Activated CD8-positive, alpha-beta memory T cell treated with anti-CD3 and anti-CD28 coated beads, Interleukin-2, amount 10 ng/mL, durations not matched to agents 7 days and 5 days (primary cell): Measurements from ENCODE around the gene MGAT5B. TPM values are rescaled to one million over a fixed set of nuclear protein-coding genes. Genes with fewer than 3 reads are reported as not detected.
A peak's percentile ranks its signal among the peaks of the same experiment; 100 is the strongest.

Experiments used
- ATAC-seq: fragments of 150-1000 bp; cut with Tn5 transposase; one replicate; pipeline ENCODE4 v1.10.0; 2021; ENCODE audit warnings: moderate library complexity
- CTCF ChIA-PET: fragments of 350-600 bp; sonication (Branson Sonifier 250); formaldehyde crosslinking; loops from one replicate; lab custom pipeline; 2021; ENCODE audit warnings: antibody characterized with exemption; lab: Charles Lee
- DNase-seq: peaks from one replicate; pipeline ENCODE4 v3.0.0-alpha.2; 2020
- H3K27ac Mint-ChIP-seq: one replicate; pipeline ENCODE4 v1.8.0; 2021; ENCODE audit warnings: mild to moderate bottlenecking, mixed read lengths
- H3K27me3 Mint-ChIP-seq: one replicate; pipeline ENCODE4 v1.8.0; 2021; ENCODE audit warnings: mixed read lengths
- H3K36me3 Mint-ChIP-seq: one replicate; pipeline ENCODE4 v1.8.0; 2021; ENCODE audit warnings: mild to moderate bottlenecking, mixed read lengths
- H3K4me1 Mint-ChIP-seq: one replicate; pipeline ENCODE4 v1.8.0; 2021; ENCODE audit warnings: mixed read lengths
- H3K4me3 Mint-ChIP-seq: one replicate; pipeline ENCODE4 v1.8.0; 2021; ENCODE audit warnings: mild to moderate bottlenecking, moderate library complexity, mixed read lengths
- H3K9me3 Mint-ChIP-seq: one replicate; pipeline ENCODE4 v1.8.0; 2022; ENCODE audit warnings: low read depth, mixed read lengths
- total RNA-seq, 2 experiments: library from RNA; stranded (reverse); gene quantifications; one replicate each; pipeline ENCODE4 v1.2.3, GENCODE V29; 2021

MGAT5B gene
- total RNA-seq, 2 experiments from 2014 or later, result 0.18 to 0.68 TPM

- Mint-ChIP-seq H3K36me3 (no peaks in the 10 kb centered on the region), H3K9me3 (peaks cover 2% of the 10 kb centered on the region), H3K4me1 (no peaks in the 10 kb centered on the region), H3K27ac (no peak overlapping the region), H3K27me3 (no peaks in the 10 kb centered on the region), H3K4me3 (no peak overlapping the region)
- CTCF ChIA-PET, result no interaction called here
- no peak for ATAC-seq
- DNase-seq, result no peak
Observed at GRCh38 chr17:76905836-76906235, 37.6 kb downstream of the MGAT5B start.

GRCh38 chr17:76906463-76906862 is 38.3 kb downstream of the MGAT5B start:
- no peaks in the 10 kb centered on the region for H3K4me1 Mint-ChIP-seq
- ATAC-seq, result no peak
- no peaks in the 10 kb centered on the region for H3K27me3 Mint-ChIP-seq
- no peak for DNase-seq
- H3K4me3 Mint-ChIP-seq, result no peak overlapping the region
- no peaks in the 10 kb centered on the region for H3K36me3 Mint-ChIP-seq
- no peak overlapping the region for H3K27ac Mint-ChIP-seq
- CTCF ChIA-PET, result interaction anchor here (1.6 kb wide), 1 partner anchor 150 kb away, joined by 5 read pairs; no protein-coding TSS in a partner anchor
- peaks cover 2% of the 10 kb centered on the region for H3K9me3 Mint-ChIP-seq

- no peak for ATAC-seq
- Mint-ChIP-seq H3K4me1 (no peaks in the 10 kb centered on the region), H3K36me3 (no peaks in the 10 kb centered on the region), H3K4me3 (no peak overlapping the region), H3K9me3 (peaks cover 2% of the 10 kb centered on the region), H3K27me3 (no peaks in the 10 kb centered on the region), H3K27ac (no peak overlapping the region)
- no peak for DNase-seq
- CTCF ChIA-PET, result interaction anchor here (1.2 to 1.6 kb wide), 2 partner anchors 19 to 149 kb away, joined by 3 to 5 read pairs; no protein-coding TSS in a partner anchor
Observed at GRCh38 chr17:76907352-76907751, 39.1 kb downstream of the MGAT5B start.

GRCh38 chr17:76909971-76910760 is 42.0 kb downstream of the MGAT5B start:
- no peaks in the 10 kb centered on the region for H3K27me3 Mint-ChIP-seq
- DNase-seq (peak; percentile 63), ATAC-seq (peak; percentile 33)
- CTCF ChIA-PET, result interaction anchor here (1.1 kb wide), 1 partner anchor 146 kb away, joined by 3 read pairs; no protein-coding TSS in a partner anchor
- H3K4me1 Mint-ChIP-seq, result no peaks in the 10 kb centered on the region
- H3K9me3 Mint-ChIP-seq, result peaks cover 2% of the 10 kb centered on the region
- H3K4me3 Mint-ChIP-seq, result no peak overlapping the region
- H3K36me3 Mint-ChIP-seq, result no peaks in the 10 kb centered on the region
- no peak overlapping the region for H3K27ac Mint-ChIP-seq

- H3K4me1 Mint-ChIP-seq, result no peaks in the 10 kb centered on the region
- no peak overlapping the region for H3K27ac Mint-ChIP-seq
- H3K4me3 Mint-ChIP-seq, result no peak overlapping the region
- peaks cover 2% of the 10 kb centered on the region for H3K9me3 Mint-ChIP-seq
- no peak for ATAC-seq
- H3K36me3 Mint-ChIP-seq, result no peaks in the 10 kb centered on the region
- DNase-seq, result no peak
- CTCF ChIA-PET, result no interaction called here
- H3K27me3 Mint-ChIP-seq, result no peaks in the 10 kb centered on the region
Observed at GRCh38 chr17:76911299-76912017, 43.3 kb downstream of the MGAT5B start.

- H3K4me3 Mint-ChIP-seq, result no peak overlapping the region
- no peak for ATAC-seq
- no peak overlapping the region for H3K27ac Mint-ChIP-seq
- peaks cover 1% of the 10 kb centered on the region for H3K9me3 Mint-ChIP-seq
- no peaks in the 10 kb centered on the region for H3K4me1 Mint-ChIP-seq
- H3K27me3 Mint-ChIP-seq, result no peaks in the 10 kb centered on the region
- DNase-seq, result no peak
- no peaks in the 10 kb centered on the region for H3K36me3 Mint-ChIP-seq
- CTCF ChIA-PET, result no interaction called here
Observed at GRCh38 chr17:76912421-76913164, 44.4 kb downstream of the MGAT5B start.

- H3K4me1 Mint-ChIP-seq, result no peaks in the 10 kb centered on the region
- ATAC-seq (no peak), DNase-seq (no peak)
- H3K27me3 Mint-ChIP-seq, result peaks cover 5% of the 10 kb centered on the region
- CTCF ChIA-PET, result no interaction called here
- H3K4me3 Mint-ChIP-seq, result no peak overlapping the region
- no peaks in the 10 kb centered on the region for H3K9me3 Mint-ChIP-seq
- no peak overlapping the region for H3K27ac Mint-ChIP-seq
- H3K36me3 Mint-ChIP-seq, result no peaks in the 10 kb centered on the region
Observed at GRCh38 chr17:76914937-76915336, 46.7 kb downstream of the MGAT5B start.

GRCh38 chr17:76915840-76916510 is 47.8 kb downstream of the MGAT5B start:
- H3K27ac Mint-ChIP-seq, result no peak overlapping the region
- H3K36me3 Mint-ChIP-seq, result no peaks in the 10 kb centered on the region
- CTCF ChIA-PET, result no interaction called here
- H3K27me3 Mint-ChIP-seq, result peaks cover 9% of the 10 kb centered on the region
- no peak overlapping the region for H3K4me3 Mint-ChIP-seq
- no peaks in the 10 kb centered on the region for H3K4me1 Mint-ChIP-seq
- DNase-seq (no peak), ATAC-seq (no peak)
- H3K9me3 Mint-ChIP-seq, result no peaks in the 10 kb centered on the region

- peaks cover 9% of the 10 kb centered on the region for H3K27me3 Mint-ChIP-seq
- H3K9me3 Mint-ChIP-seq, result no peaks in the 10 kb centered on the region
- no peak for DNase-seq
- no peak for ATAC-seq
- H3K36me3 Mint-ChIP-seq, result no peaks in the 10 kb centered on the region
- no peaks in the 10 kb centered on the region for H3K4me1 Mint-ChIP-seq
- H3K4me3 Mint-ChIP-seq, result no peak overlapping the region
- H3K27ac Mint-ChIP-seq, result no peak overlapping the region
- CTCF ChIA-PET, result no interaction called here
Observed at GRCh38 chr17:76917829-76918228, 49.6 kb downstream of the MGAT5B start.

GRCh38 chr17:76918811-76919210 is 50.6 kb downstream of the MGAT5B start:
- no peaks in the 10 kb centered on the region for H3K36me3 Mint-ChIP-seq
- no peak for ATAC-seq
- no peak overlapping the region for H3K4me3 Mint-ChIP-seq
- DNase-seq, result no peak
- CTCF ChIA-PET, result no interaction called here
- H3K27ac Mint-ChIP-seq, result no peak overlapping the region
- H3K4me1 Mint-ChIP-seq, result no peaks in the 10 kb centered on the region
- no peaks in the 10 kb centered on the region for H3K9me3 Mint-ChIP-seq
- H3K27me3 Mint-ChIP-seq, result peaks cover 9% of the 10 kb centered on the region

GRCh38 chr17:76920364-76921139 is 52.3 kb downstream of the MGAT5B start:
- CTCF ChIA-PET, result no interaction called here
- H3K27me3 Mint-ChIP-seq, result peaks cover 9% of the 10 kb centered on the region

GRCh38 chr17:76921340-76922036 is 53.3 kb downstream of the MGAT5B start:
- H3K36me3 Mint-ChIP-seq, result no peaks in the 10 kb centered on the region
- H3K4me1 Mint-ChIP-seq, result no peaks in the 10 kb centered on the region
- H3K9me3 Mint-ChIP-seq, result no peaks in the 10 kb centered on the region
- ATAC-seq (no peak), DNase-seq (no peak)
- H3K4me3 Mint-ChIP-seq, result no peak overlapping the region
- no peak overlapping the region for H3K27ac Mint-ChIP-seq
- H3K27me3 Mint-ChIP-seq, result peaks cover 9% of the 10 kb centered on the region
- CTCF ChIA-PET, result no interaction called here

More at GRCh38 chr17:76920364-76921139, 52.3 kb downstream of the MGAT5B start:
- ATAC-seq, result no peak
- Mint-ChIP-seq H3K36me3 (no peaks in the 10 kb centered on the region), H3K4me3 (no peak overlapping the region), H3K4me1 (no peaks in the 10 kb centered on the region), H3K27ac (no peak overlapping the region), H3K9me3 (no peaks in the 10 kb centered on the region)
- DNase-seq, result no peak
